Gastroesophageal sphincter (tissue), 4 donors: Measurements from ENCODE around the gene DUSP3. TPM values are rescaled to one million over a fixed set of nuclear protein-coding genes. Genes with fewer than 3 reads are reported as not detected.

Experiments used
- ATAC-seq: fragments of 150-250 bp; one replicate; pipeline ENCODE4 v1.9.1; 2016; ENCODE audit warnings: mild to moderate bottlenecking, moderate library complexity
- H3K27ac ChIP-seq, 4 donors: fragments of 200-600 bp; sonication (generic) in 3 of 4; 1 replicate in 3 of 4; 2 replicates in 1 of 4; pipeline ENCODE4 v1.5.1; 2016 to 2019
- H3K27me3 ChIP-seq: fragments of 200-600 bp; sonication (generic); one replicate; pipeline ENCODE4 v1.5.1; 2019
- H3K36me3 ChIP-seq, 2 donors: fragments of 200-600 bp; sonication (generic); one replicate each; pipeline ENCODE4 v1.5.1; 2019; ENCODE audit warnings: control low read depth in 1 of 2
- H3K4me1 ChIP-seq, 3 donors: fragments of 200-600 bp; sonication (generic); 1 replicate in 2 of 3; 2 replicates in 1 of 3; pipeline ENCODE4 v1.5.1; 2016 to 2019; ENCODE audit warnings: control low read depth in 2 of 3
- H3K4me3 ChIP-seq, 2 donors: fragments of 200-600 bp; sonication (generic); one replicate each; pipeline ENCODE4 v1.5.1; 2019; ENCODE audit warnings: mild to moderate bottlenecking in 1 of 2, moderate library complexity in 1 of 2
- H3K9me3 ChIP-seq, 3 donors: fragments of 200-600 bp; sonication (generic); one replicate each; pipeline ENCODE4 v1.5.1; 2017 to 2019; ENCODE audit warnings: control low read depth in 2 of 3
- EP300 ChIP-seq: sonication (generic); formaldehyde crosslinking; IDR thresholded peaks from one replicate; pipeline ENCODE4 v1.6.1; 2017; ENCODE audit warnings: antibody characterized with exemption, mild to moderate bottlenecking
- POLR2A ChIP-seq, 2 donors: fragments of 450-650 bp; IDR thresholded peaks; one replicate each; pipeline ENCODE4 v1.6.1; 2017; ENCODE audit warnings: antibody characterized with exemption in 2 of 2, mild to moderate bottlenecking in 2 of 2, moderate library complexity in 1 of 2
- POLR2AphosphoS5 ChIP-seq: sonication (generic); formaldehyde crosslinking; IDR thresholded peaks from one replicate; pipeline ENCODE4 v1.6.1; 2017; ENCODE audit warnings: antibody characterized with exemption
- WGBS, 2 donors: methylation state at CpG; one replicate each; pipeline ENCODE4 v1.1.5; 2018; ENCODE audit warnings: low coverage in 1 of 2; 5-methylcytosine and 5-hydroxymethylcytosine counted together
- total RNA-seq, 4 donors: library from RNA; depleted of rRNA; stranded (reverse); fragments of >200 nt; gene quantifications; one replicate each; pipeline ENCODE4 v1.1.0, GENCODE V29; 2016
- TF ChIP-seq, protein P1 (sequence below), 4 experiments: fragments of 200-600 bp in 2 of 4; fragments of 450-650 bp in 2 of 4; sonication (generic) in 1 of 4; IDR thresholded peaks; one replicate each; pipeline ENCODE4 v1.5.1; 2017 to 2019; ENCODE audit warnings: antibody characterized with exemption in 4 of 4, mild to moderate bottlenecking in 2 of 4, moderate library complexity in 2 of 4

DUSP3 gene
- total RNA-seq, 4 donors from 2014 or later: 127 to 228 (median 154) TPM

GRCh38 chr17:43757171-43757660 is 21.6 kb downstream of the DUSP3 start:
- H3K4me1 ChIP-seq: peaks cover 0 to 21% (median 5%) of the 10 kb centered on the region in 3 donors
- no peak overlapping the region for H3K27ac ChIP-seq
- H3K9me3 ChIP-seq: no peaks in the 10 kb centered on the region
- H3K4me3 ChIP-seq: no peak overlapping the region
- TF ChIP-seq, protein P1, sequence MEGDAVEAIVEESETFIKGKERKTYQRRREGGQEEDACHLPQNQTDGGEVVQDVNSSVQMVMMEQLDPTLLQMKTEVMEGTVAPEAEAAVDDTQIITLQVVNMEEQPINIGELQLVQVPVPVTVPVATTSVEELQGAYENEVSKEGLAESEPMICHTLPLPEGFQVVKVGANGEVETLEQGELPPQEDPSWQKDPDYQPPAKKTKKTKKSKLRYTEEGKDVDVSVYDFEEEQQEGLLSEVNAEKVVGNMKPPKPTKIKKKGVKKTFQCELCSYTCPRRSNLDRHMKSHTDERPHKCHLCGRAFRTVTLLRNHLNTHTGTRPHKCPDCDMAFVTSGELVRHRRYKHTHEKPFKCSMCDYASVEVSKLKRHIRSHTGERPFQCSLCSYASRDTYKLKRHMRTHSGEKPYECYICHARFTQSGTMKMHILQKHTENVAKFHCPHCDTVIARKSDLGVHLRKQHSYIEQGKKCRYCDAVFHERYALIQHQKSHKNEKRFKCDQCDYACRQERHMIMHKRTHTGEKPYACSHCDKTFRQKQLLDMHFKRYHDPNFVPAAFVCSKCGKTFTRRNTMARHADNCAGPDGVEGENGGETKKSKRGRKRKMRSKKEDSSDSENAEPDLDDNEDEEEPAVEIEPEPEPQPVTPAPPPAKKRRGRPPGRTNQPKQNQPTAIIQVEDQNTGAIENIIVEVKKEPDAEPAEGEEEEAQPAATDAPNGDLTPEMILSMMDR (IDR thresholded peaks at IDR 0.05): no peak
- TF ChIP-seq POLR2A (IDR thresholded peaks at IDR 0.05) (no peak), EP300 (no peak), POLR2AphosphoS5 (no peak)
- no CpG with 5 or more reads among the region's 8 CpGs for WGBS, 2 donors
- no peaks in the 10 kb centered on the region for H3K36me3 ChIP-seq
- peaks cover 52% of the 10 kb centered on the region for H3K27me3 ChIP-seq
- no peak for ATAC-seq

- Histone ChIP-seq H3K27ac (no peak overlapping the region), H3K27me3 (peaks cover 59% of the 10 kb centered on the region), H3K9me3 (no peaks in the 10 kb centered on the region), H3K4me3 (no peak overlapping the region), H3K36me3 (no peaks in the 10 kb centered on the region), H3K4me1 (peaks cover 0 to 21% (median 5%) of the 10 kb centered on the region in 3 donors)
- WGBS, 2 donors: 83 to 92% methylated on average over 2 to 4 of the region's 6 CpGs
- no peak for ATAC-seq
- TF ChIP-seq EP300 (no peak), POLR2A (IDR thresholded peaks at IDR 0.05) (no peak), POLR2AphosphoS5 (no peak)
Measured at GRCh38 chr17:43756201-43756600, 22.6 kb downstream of the DUSP3 start.

DNA sequence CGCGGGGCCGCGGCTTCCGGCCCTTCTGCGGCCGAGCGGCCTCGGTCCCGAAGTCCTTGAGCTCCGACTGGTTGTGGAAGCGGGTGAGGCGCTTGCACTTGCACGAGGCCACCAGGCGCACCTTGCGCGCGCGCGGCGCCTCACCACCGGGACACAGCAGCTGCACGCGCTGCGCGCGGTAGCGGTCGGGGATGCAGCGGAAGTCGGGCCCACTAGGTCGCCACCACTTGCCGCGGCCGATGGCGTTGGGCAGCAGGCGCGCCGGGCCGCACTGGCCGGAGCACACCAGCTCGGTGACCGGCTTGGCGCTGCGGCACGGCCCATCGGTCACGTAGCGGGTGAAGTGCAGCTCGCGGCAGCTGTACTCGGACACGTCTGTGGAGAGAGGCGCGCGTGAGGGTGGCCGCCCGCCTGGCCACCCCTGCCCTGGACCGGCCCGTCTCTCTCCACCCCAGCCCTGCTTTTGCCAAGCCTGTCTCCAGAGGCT is 23.3 kb downstream of the DUSP3 start:
- H3K36me3 ChIP-seq: no peaks in the 10 kb centered on the region
- H3K9me3 ChIP-seq: no peaks in the 10 kb centered on the region
- no CpG with 5 or more reads among the region's 60 CpGs for WGBS, 2 donors
- peak overlapping the region in 1 of 2 donors; percentile 25 for H3K4me3 ChIP-seq
- no peak overlapping the region for H3K27ac ChIP-seq
- ATAC-seq: no peak
- H3K27me3 ChIP-seq: peaks cover 67% of the 10 kb centered on the region
- peaks cover 0 to 14% (median 5%) of the 10 kb centered on the region in 3 donors for H3K4me1 ChIP-seq
- no peak for TF ChIP-seq POLR2A (IDR thresholded peaks at IDR 0.05)
- TF ChIP-seq, protein P1 (IDR thresholded peaks at IDR 0.05): no peak

GRCh38 chr17:43754947-43755346 is 23.8 kb downstream of the DUSP3 start:
- WGBS, 2 donors: no CpG with 5 or more reads among the region's 21 CpGs
- Histone ChIP-seq H3K27me3 (peaks cover 71% of the 10 kb centered on the region), H3K4me1 (peaks cover 0 to 9% (median 5%) of the 10 kb centered on the region in 3 donors), H3K36me3 (no peaks in the 10 kb centered on the region), H3K4me3 (peak overlapping the region in 1 of 2 donors; percentile 25), H3K27ac (no peak overlapping the region), H3K9me3 (no peaks in the 10 kb centered on the region)
- TF ChIP-seq POLR2AphosphoS5: no peak
- TF ChIP-seq, protein P1 (IDR thresholded peaks at IDR 0.05): no peak
- no peak for TF ChIP-seq POLR2A (IDR thresholded peaks at IDR 0.05)
- no peak for TF ChIP-seq EP300
- ATAC-seq: no peak

DNA sequence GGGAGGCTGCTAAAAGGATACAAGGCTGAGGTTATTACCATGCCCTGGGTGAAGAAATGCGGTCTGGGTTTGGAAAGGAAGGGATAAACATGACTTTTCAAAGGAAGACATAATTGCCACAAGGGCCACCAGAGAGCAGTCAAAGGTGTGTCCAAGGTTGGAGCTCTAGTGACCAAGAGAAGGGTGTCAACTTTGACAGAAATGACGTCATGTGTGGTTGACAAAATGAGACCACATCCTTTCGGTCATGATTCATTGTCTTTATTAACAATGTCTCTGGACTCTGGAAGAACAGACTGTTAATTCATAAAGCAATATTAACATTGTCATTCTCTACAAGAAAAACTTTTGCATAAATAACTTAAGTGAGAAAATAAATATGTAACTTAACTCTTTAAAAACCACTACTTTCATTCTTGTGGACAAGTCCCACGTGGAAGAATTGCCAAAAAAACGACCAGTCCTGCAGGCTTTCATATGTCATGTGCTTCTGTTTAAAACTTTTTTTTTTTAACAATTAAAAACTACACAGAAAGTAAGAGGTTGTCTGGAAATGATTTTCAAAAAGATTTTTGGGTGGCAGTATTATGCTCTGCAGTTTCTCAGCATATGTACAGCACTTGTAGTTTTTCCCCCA is 25.2 kb downstream of the DUSP3 start:
- Histone ChIP-seq H3K27me3 (peaks cover 70% of the 10 kb centered on the region), H3K27ac (no peak overlapping the region), H3K4me1 (peaks cover 0 to 9% (median 5%) of the 10 kb centered on the region in 3 donors), H3K36me3 (no peaks in the 10 kb centered on the region), H3K9me3 (no peaks in the 10 kb centered on the region), H3K4me3 (no peak overlapping the region)
- 73 to 74% methylated on average over 5 of the region's 5 CpGs for WGBS, 2 donors
- TF ChIP-seq EP300 (no peak), POLR2A (IDR thresholded peaks at IDR 0.05) (no peak), POLR2AphosphoS5 (no peak)
- TF ChIP-seq, protein P1 (IDR thresholded peaks at IDR 0.05): no peak
- ATAC-seq: no peak
